Ovary (tissue), 3 donors: ENCODE measurements around the gene TPST1.

Source experiments
- EP300 ChIP-seq: sonication (generic); formaldehyde crosslinking; IDR thresholded peaks from one replicate; pipeline ENCODE4 v1.6.1; 2017; ENCODE audit warnings: antibody characterized with exemption
- POLR2A ChIP-seq: fragments of 450-650 bp; IDR thresholded peaks from one replicate; pipeline ENCODE4 v1.6.1; 2017; ENCODE audit warnings: antibody characterized with exemption, mild to moderate bottlenecking, moderate library complexity
- TF ChIP-seq, protein P1 (sequence below), 3 donors: fragments of 450-650 bp in 2 of 3; fragments of 200-600 bp in 1 of 3; IDR thresholded peaks; one replicate each; pipeline versions ENCODE4 v1.5.1 to v1.8.0; 2016 to 2022; ENCODE audit warnings: antibody characterized with exemption in 3 of 3, mild to moderate bottlenecking in 1 of 3
- donor health status: DM: no; HTN: no; CAD: no.

- TF ChIP-seq POLR2A, result no peak
- TF ChIP-seq, protein P1, sequence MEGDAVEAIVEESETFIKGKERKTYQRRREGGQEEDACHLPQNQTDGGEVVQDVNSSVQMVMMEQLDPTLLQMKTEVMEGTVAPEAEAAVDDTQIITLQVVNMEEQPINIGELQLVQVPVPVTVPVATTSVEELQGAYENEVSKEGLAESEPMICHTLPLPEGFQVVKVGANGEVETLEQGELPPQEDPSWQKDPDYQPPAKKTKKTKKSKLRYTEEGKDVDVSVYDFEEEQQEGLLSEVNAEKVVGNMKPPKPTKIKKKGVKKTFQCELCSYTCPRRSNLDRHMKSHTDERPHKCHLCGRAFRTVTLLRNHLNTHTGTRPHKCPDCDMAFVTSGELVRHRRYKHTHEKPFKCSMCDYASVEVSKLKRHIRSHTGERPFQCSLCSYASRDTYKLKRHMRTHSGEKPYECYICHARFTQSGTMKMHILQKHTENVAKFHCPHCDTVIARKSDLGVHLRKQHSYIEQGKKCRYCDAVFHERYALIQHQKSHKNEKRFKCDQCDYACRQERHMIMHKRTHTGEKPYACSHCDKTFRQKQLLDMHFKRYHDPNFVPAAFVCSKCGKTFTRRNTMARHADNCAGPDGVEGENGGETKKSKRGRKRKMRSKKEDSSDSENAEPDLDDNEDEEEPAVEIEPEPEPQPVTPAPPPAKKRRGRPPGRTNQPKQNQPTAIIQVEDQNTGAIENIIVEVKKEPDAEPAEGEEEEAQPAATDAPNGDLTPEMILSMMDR (IDR thresholded peaks at IDR 0.05), result no peak
- no peak for TF ChIP-seq EP300
Measured at GRCh38 chr7:66237906-66238772, 33.0 kb downstream of the TPST1 start.
